HG03565 (cell line): Measurements from ENCODE around the gene ZFYVE21.
"Not testable (repeated sequence)": the region's sequence is repeated elsewhere in the genome, so short reads cannot be mapped to it uniquely, and the experiment has no call there.

Experiments
- ATAC-seq: cut with Tn5 transposase; IDR thresholded peaks from one replicate; pipeline ENCODE4 v1.9.1; 2021; ENCODE audit warnings: mild to moderate bottlenecking, moderate library complexity; ENCODE audit not compliant: unreplicated experiment

The ZFYVE21 gene

DNA sequence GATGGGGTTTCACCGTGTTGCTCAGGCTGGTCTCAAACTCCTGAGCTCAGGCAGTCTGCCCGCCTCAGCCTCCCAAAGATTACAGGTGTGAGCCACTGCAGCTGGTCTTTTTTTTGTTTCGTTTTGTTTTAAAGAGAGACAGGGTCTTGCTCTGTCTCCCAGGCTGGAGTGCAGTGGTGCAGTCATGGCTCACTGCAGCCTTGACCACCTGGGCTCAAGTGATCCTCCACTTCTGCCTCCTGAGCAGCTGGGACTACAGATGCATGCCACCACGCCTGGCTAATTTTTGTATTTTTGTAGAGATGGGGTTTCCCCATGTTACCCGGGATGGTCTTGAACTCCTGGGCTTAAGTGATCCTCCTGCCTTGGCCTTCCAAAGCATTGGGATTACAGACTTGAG is 24.0 kb upstream of the ZFYVE21 start:
- ATAC-seq, result not testable (repeated sequence)

DNA sequence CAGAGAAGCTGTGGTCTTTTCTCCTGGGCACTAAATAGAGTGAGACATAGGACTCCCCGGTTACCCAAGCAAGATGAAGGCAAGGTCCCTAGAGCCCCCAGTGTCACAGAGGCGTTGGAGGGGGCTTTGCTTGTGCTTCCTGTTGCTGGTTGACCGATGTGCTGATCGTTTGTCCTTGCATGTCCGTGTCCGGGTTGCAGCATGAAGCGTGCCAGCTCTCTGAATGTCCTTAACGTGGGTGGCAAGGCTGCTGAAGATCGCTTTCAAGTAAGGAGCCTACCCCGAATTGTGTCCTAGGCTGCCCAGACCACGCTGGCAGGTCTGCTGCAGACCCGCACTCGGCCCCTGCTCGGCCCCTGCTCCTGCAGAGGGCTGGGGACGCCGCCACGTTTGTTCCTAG is 23.5 kb upstream of the ZFYVE21 start:
- ATAC-seq, result no peak

DNA sequence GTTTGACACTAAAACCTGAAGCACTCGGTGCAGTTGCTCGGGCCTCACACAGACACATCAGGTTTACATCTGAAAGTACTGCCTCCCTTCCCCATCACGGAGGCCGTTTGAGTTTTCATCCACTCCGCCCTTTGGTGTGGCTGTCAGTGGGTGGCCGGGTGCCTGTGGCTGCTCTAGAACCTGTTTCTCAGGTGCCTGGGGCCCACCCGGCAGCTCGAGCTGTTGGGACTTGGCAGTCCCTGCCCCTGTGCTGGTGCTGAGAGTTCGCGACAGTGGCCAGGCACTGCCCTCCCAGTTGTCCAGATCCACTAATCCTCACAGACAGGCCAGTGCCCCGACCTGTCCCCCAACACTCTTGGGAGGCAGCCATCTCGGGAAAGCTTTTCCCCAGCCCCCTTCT is 22.7 kb upstream of the ZFYVE21 start:
- ATAC-seq, result no peak

DNA sequence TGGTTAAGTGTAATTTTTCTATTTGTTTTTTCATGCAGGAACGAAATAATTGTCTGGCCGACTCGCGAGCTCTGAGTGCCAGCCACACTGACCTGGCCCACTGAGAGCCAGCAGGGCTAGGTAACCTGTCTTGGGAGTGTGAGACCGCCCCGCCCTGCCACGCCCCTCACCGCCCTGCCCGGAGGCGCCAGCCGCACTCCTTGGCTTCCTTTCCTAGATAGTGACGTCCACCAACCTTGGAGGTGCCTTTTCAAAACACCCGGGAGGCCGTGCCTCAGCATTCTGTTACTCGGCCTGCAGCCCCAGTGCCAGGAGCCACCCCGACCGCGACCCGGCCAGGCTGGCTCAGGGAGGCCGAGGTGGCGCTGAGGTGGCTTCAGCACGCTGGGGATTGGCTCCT is 22.1 kb upstream of the ZFYVE21 start:
- ATAC-seq, result no peak

GRCh38 chr14:103694572-103695026 is 21.0 kb upstream of the ZFYVE21 start:
- ATAC-seq, result no peak

- no peak for ATAC-seq
These were observed 20.1 kb upstream of the ZFYVE21 start for GRCh38 chr14:103695296-103696069.

DNA sequence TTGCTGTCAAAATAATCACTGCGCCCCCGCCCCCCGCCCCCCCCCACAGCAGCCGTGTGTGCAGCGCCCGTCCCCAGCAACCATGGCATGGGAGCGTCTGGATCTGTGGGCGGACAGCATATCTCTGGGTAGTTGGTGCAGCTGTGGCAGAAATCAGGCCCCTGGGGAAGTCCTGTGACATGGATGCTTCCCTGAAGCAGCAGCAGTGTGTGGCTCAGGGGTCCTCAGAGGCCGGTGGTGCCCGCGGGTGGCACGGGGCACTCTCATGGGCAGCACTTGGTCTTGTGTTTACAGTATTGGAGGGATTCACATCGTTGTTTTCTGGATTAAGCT is 19.6 kb upstream of the ZFYVE21 start:
- no peak for ATAC-seq

DNA sequence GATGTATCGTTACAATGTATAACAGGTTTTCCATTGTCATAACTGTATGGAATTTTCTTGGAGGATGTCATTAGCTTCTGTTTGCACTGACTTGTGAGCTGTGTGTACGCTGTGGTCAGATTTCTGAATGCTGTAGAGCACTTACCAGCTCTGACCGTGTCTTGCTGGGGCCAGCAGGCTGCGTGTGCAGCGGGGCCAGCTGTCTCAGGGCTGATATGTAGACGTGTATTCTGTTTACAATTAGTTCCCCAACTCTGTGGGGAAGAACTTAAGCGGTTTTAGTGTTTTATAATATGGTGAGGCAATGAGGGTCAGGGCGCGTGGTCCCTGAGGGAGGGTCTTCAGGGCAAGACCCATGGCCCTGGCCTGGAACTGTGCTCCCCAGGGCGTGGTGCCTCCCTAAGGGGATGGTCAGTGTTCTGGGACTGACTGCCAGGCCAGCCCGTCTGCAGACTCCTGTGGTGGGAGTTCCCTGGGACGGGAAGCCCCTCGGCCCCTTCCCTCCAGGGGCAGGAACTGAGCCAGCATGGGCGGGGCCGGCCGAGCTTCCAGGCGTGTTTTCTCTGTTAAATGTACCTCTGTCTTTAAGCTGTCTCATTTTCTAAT is 19.0 kb upstream of the ZFYVE21 start:
- ATAC-seq, result no peak

GRCh38 chr14:103697206-103697602 is 18.4 kb upstream of the ZFYVE21 start:
- ATAC-seq, result no peak

DNA sequence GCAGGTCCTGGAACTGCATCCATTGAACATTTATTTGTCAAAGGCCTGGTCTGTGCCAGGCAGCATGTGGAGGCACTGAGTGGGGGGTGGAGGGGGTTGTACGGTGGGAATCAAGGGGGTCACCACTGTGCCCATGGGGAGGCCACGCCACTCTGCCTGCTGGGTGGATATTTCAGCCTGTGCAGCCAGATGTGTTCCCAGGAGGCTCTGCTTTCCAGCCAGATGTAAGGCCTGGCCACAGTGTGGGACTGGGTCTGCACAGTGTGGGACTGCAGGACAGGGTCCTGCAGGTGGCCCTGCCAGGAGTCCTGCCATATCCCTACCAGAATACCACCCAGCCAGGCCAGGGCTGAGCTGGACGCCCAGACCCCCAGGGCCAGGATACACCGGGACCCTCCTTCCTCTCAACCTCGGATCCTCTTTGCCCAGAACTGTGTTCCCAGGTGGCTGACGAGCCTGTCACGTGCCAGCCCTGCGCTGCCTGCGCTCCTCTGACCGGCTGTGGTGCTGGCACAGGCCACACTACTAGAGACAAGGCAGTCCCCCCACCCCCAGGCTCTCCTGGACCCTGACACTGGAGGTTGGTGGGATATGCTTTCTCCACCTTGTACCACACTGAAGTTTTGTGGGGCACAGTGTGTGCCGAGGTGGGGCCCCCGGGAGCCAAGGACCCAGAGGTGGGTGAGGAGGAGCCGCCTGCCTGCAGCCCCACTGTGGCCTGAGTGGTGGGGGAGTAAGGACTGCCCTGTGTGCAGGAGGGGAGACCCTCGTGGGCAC is 17.8 kb upstream of the ZFYVE21 start:
- no peak for ATAC-seq

GRCh38 chr14:103698380-103699260 is 17.0 kb upstream of the ZFYVE21 start:
- ATAC-seq, result no peak

DNA sequence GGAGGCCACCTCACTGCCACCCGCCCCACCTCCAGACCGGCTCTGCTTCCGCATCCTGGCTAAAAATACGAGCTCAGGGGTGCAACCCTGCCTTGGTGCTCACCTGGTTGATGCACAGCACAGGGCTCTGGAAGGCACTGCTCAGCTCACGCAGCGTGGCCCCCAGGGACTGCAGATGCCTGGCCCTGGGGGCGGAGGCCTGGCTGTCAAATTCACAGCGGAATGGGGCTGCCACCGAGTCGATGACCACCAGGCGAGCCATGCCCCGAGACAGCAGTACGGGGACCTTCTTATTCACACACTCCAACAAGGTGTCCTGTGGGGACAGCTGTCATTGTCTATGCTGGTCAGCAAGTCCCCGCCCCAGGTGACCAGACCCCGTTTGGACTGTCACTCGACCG is 16.3 kb upstream of the ZFYVE21 start:
- ATAC-seq, result no peak

DNA sequence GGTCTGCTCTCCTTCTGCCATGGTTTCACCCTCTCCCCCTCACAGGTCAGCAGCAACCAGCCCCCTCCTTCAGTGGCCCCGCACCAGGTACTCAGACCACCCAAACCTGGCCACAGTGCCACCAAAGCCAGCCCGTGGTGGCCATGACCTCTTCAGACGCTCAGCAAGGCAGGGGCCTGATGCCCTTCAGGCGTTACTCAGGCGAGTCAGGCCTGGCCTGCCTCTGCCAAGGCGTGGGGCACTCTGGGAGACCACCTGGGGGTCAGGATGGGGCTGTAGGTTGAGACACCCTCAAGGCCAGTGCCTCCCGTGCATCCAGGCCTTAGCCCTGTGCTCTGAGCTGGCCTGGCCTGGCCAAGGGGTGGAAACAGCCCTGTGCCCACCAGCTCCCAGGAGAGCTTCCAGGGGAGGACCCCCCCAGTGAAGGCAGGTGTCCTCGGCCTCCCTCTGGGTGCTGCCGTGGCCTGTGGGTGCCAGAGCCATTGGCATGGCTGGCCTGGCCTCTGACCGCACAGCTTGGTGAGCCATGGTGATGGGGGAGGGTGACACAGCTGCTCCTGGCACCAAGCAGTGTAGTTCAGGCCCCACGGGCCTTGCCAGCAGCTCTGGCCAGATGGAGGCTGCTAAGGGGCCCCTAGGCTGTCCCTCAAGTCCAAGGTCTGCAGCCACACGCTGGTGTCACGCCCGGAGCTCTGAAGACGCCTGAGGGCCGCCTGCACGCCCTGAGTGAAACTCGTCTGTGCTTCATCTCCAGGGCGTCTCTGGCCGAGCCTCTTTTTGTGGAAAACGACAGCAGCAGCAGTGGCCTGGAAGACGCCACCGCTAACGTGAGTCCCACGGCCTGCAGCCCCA is 15.5 kb upstream of the ZFYVE21 start:
- ATAC-seq, result no peak

GRCh38 chr14:103700753-103701490 is 14.7 kb upstream of the ZFYVE21 start:
- ATAC-seq, result no peak

GRCh38 chr14:103702095-103702494 is 13.5 kb upstream of the ZFYVE21 start:
- no peak for ATAC-seq

DNA sequence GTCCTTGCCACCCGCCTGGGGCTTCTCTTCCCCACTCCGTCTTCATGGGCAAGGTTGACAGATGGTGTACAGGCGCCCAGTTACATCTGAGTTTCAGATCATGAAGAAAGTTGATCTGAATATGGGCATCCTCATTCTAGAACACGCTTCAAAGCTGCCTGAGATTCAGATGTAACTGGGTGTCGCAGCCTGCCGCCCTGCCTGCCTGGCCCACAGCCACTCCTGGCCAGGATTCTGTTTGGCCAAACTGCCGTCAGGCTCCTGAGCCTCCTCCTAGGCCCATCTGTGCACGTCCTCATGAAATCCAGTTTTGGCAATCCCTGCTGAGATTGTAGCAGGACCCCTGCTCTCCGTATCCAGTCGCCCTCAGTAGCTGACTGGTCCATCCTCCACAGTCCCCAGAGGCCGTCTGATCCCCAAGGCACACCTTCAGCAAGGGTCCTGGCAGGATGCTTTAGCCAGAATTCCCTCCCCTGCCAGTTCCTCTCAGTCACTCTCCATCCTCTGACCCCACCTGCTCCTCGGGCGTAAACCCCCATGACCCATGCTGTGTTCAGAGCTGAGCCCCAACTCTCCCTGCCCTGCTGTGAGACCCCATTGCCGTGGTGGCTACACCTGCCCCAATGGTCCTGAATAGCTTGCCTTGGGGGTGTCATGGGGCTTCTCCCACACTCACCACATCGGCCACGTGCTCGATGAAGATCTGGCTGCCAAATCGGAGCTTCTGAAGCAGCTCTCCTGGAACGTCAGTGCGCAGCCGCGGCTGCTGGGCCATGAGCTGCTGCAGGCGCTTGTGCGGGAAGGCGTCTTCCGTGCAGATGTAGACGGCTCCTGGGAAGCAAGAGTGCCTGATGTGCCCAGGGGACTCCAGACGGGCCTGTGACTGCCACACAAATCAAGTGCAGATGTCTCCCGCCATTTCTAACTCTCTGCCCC is 12.8 kb upstream of the ZFYVE21 start:
- ATAC-seq, result no peak

DNA sequence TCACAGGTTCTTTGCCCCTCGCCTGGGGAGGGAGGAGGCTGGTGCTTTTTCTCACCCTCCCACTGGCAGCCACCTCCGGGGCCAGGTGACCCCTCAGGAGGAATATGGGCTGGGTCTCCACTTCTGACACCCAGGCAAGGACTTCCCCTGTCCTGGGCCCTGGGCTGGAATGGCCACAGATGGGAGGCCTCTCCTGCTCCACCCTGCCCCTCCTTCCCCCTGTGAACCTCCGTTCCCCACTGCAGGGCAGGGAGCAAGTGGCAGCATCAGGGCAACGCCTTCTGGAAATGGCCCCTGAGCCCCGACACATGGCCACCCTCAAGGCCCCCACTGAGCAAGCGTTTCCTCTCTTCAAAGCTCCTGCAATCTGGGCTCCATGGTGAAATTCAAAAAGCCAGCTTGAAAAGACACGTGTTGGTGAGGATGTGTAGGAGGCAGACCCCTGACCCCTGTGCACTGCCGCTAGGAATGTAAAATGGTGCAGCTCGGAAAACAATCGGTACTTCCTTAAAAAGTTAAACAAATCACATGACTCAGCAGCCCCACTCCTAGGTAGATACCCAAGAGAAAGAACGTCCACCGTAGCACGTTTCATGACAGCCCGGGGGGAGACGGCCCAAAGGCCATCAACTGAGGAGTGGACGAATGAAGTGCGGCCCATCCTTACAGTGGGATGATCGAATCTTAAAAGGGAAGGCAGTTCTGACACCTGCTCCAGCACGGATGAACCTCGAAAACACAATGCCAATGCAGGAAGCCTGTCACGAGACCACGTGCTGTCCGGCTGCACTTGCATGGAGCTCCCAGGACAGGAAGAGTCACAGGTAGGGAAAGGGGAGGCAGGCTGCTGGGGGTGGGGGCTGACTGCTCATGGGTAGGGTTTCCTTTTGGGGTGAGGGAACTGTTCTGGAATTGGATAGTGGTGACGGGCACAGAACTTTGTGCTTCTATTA is 11.9 kb upstream of the ZFYVE21 start:
- no peak for ATAC-seq
